Nasal cavity respiratory epithelium epithelial cell of viscerocranial mucosa (primary cell): ENCODE measurements around the gene HHAT. TPM values are rescaled to one million over a fixed set of nuclear protein-coding genes. Genes with fewer than 3 reads are reported as not detected.

ENCODE experiments used
- total RNA-seq: library from RNA; depleted of rRNA; stranded (reverse); fragments of >200 nt; gene quantifications from 2 replicates; pipeline ENCODE4 v1.2.3, GENCODE V29; 2014

HHAT gene
- total RNA-seq = 2.4 and 6.3 TPM in 2 replicates

DNA sequence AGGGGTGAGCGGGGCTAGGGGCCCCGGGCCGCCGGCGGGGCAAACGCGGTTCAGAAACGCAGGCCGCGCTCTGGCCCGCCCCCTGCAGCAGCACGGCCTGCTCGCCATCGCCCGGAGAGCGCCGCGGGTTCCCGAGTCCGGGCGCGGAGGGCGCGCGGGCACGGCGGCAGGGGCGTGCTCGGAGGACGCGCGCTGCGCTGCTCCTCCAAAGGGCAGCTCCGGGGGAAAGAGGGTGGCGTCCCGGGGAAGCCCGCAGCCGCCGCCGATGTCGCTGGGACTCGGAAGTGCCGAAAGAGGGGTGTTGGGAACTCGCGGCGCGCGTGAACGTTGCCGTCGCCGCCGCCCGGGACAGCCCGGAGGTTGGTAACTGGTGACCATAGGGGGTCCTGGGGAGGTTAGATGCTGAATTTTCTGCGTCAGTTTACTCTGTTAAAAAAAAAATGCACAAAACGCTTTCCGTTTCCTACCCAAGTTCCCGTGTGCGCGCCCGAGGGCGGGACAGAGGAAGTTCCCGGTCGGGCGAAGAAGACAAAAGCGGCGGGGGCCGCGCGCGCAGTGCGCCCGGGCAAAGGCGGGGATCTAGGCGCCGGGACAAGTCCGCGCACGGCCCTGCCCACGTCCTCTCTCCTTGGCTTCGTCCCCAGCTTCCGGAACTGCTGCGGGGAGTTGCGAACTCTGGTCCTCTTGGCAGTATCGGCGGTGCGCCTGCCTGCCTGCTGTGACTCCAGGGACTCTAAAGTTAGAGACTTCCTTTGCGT is at the start of gene HHAT:
HHAT (plus strand) TSS at position 157 of the 758 bp plus-strand sequence. CDS start 20,074 bp downstream, outside the sequence.

Other genes with a start within 250 kb of the HHAT start
- gene SERTAD4, start 96.1 kb upstream of the HHAT start, total RNA-seq = 0.34 and 1.5 TPM in 2 replicates